ENCODE results near the gene TSPAN2.

The TSPAN2 gene

DNA sequence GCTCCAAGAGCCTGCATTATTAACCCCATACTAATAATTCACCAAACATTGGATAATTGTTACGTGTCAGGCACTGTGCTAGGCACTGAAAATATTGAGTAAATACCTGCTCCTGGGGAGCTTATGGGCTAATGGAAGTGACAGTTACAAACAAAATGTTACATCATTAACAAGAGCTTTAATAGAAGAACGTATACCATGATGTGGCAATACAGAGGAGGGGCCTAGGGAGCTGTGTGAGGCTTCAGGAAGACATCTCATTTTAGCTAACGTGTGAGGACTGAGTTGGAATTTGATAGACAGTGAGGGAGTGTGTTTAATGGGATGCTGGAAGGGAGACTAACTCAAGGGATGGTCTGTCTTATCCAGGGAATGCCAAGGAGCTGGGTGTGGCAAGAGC lies 16.5 kb upstream of the TSPAN2 start:
- H3K4me1 Mint-ChIP-seq (ENCODE audit: low read depth in 2 of 2), result peaks cover 10 to 11% of the 10 kb centered on the region in 2 donors
- ATAC-seq (replicated peaks), result no peak
- DNase-seq, result no peak
- H3K4me3 Mint-ChIP-seq, result no peak overlapping the region
- H3K27me3 Mint-ChIP-seq, result no peaks in the 10 kb centered on the region
- peaks cover 2% of the 10 kb centered on the region for H3K36me3 Mint-ChIP-seq (ENCODE audit: insufficient read depth)
- peak overlapping the region in 1 of 2 donors; percentile 5 for H3K27ac Mint-ChIP-seq
- no peaks in the 10 kb centered on the region for H3K9me3 Mint-ChIP-seq

DNA sequence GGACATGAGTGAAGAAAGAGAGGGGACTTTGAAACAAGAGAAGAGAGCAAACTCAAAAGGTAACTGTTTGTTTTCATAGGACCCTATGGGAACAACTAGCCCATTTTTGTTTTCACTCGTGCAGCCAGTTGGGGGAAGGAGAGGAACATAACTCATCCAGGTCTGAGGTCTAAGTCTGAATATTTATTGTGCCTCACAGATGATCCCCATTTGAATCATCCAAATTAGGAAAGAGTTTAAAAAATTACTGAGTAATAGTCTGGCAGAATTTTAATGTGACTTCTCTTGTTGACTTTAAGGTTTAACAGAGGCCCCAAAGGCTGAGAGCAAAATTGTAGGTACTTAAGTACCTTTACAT lies 10.4 kb upstream of the TSPAN2 start:
- Mint-ChIP-seq H3K4me3 (peak overlapping the region; percentile 81 to 90), H3K4me1 (ENCODE audit: low read depth in 2 of 2) (peaks cover 32 to 57% of the 10 kb centered on the region in 2 donors), H3K27me3 (no peaks in the 10 kb centered on the region), H3K27ac (peak overlapping the region; percentile 98 to 100), H3K9me3 (no peaks in the 10 kb centered on the region), H3K36me3 (ENCODE audit: insufficient read depth) (peaks cover 19% of the 10 kb centered on the region)
- ATAC-seq (replicated peaks) (no peak), DNase-seq (no peak)

GRCh38 chr1:115098979-115099692 lies 9.8 kb upstream of the TSPAN2 start:
- H3K4me1 Mint-ChIP-seq (ENCODE audit: low read depth in 2 of 2), result peaks cover 32 to 57% of the 10 kb centered on the region in 2 donors
- peak overlapping the region; percentile 81 to 90 for H3K4me3 Mint-ChIP-seq
- DNase-seq, result peak; percentile 74 to 76 (median 75)
- H3K27ac Mint-ChIP-seq, result peak overlapping the region; percentile 98 to 100
- H3K36me3 Mint-ChIP-seq (ENCODE audit: insufficient read depth), result peaks cover 19% of the 10 kb centered on the region
- H3K9me3 Mint-ChIP-seq, result no peaks in the 10 kb centered on the region
- no peaks in the 10 kb centered on the region for H3K27me3 Mint-ChIP-seq
- peak; percentile 92 for ATAC-seq (replicated peaks)

DNA sequence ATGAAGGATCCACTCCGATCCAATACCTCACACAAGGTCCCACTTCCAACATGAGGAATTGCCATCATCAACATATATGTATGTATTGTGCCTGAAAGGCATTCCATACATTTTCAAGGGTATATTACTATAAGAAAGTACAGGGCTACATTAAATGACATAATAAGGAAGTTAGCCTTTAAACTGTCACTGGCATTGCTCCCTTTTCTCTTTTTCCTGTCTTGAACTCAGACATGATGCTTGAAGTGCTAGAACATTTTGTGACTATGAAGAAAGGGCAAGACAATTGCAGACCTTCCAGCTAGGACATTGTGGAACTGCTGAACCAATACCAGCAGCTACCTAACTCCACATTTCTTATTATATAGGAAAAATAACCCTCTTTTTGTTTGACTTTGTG lies 2.9 kb upstream of the TSPAN2 start:
- H3K27me3 Mint-ChIP-seq, result no peaks in the 10 kb centered on the region
- H3K4me1 Mint-ChIP-seq (ENCODE audit: low read depth in 2 of 2), result peaks cover 35 to 42% of the 10 kb centered on the region in 2 donors
- peaks cover 4% of the 10 kb centered on the region for H3K36me3 Mint-ChIP-seq (ENCODE audit: insufficient read depth)
- no peak for ATAC-seq (replicated peaks)
- H3K27ac Mint-ChIP-seq, result no peak overlapping the region
- H3K4me3 Mint-ChIP-seq, result no peak overlapping the region
- H3K9me3 Mint-ChIP-seq, result no peaks in the 10 kb centered on the region
- DNase-seq, result no peak

DNA sequence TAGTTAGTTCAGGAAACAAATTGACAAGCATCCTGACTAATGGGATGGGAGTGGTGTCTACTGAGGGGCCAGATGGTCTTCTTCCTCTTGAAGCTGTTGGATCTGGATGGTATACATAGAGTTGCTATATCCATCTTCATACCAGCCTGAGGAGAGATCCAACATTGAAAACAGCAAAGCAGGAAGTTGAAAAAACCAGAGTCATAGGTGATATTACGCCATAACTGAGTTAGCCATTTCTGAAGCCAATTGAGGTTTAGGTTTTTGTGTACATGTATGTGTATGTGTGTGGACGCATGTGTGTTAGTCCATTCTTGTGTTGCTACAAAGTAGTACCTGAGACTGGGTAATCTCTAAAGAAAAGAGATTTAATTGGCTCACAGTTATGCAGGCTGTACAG lies 2.3 kb upstream of the TSPAN2 start:
- Mint-ChIP-seq H3K27me3 (no peaks in the 10 kb centered on the region), H3K9me3 (no peaks in the 10 kb centered on the region), H3K36me3 (ENCODE audit: insufficient read depth) (peaks cover 4% of the 10 kb centered on the region), H3K4me3 (no peak overlapping the region), H3K4me1 (ENCODE audit: low read depth in 2 of 2) (peaks cover 36% of the 10 kb centered on the region in 2 donors), H3K27ac (no peak overlapping the region)
- DNase-seq, result no peak
- ATAC-seq (replicated peaks), result no peak

GRCh38 chr1:115090956-115091355 lies 1.7 kb upstream of the TSPAN2 start:
- peak overlapping the region in 1 of 2 donors; percentile 85 for H3K4me3 Mint-ChIP-seq
- ATAC-seq (replicated peaks), result no peak
- no peaks in the 10 kb centered on the region for H3K27me3 Mint-ChIP-seq
- peaks cover 4% of the 10 kb centered on the region for H3K36me3 Mint-ChIP-seq (ENCODE audit: insufficient read depth)
- no peak for DNase-seq
- no peaks in the 10 kb centered on the region for H3K9me3 Mint-ChIP-seq
- H3K27ac Mint-ChIP-seq, result peak overlapping the region; percentile 52 to 89
- peaks cover 35 to 41% of the 10 kb centered on the region in 2 donors for H3K4me1 Mint-ChIP-seq (ENCODE audit: low read depth in 2 of 2)

GRCh38 chr1:115090540-115090939 lies 1.2 kb upstream of the TSPAN2 start:
- peak overlapping the region; percentile 85 for H3K4me3 Mint-ChIP-seq
- H3K36me3 Mint-ChIP-seq (ENCODE audit: insufficient read depth), result peaks cover 4% of the 10 kb centered on the region
- H3K27me3 Mint-ChIP-seq, result no peaks in the 10 kb centered on the region
- ATAC-seq (replicated peaks) (no peak), DNase-seq (no peak)
- peak overlapping the region; percentile 52 to 89 for H3K27ac Mint-ChIP-seq
- H3K9me3 Mint-ChIP-seq, result no peaks in the 10 kb centered on the region
- H3K4me1 Mint-ChIP-seq (ENCODE audit: low read depth in 2 of 2), result peaks cover 33 to 42% of the 10 kb centered on the region in 2 donors

DNA sequence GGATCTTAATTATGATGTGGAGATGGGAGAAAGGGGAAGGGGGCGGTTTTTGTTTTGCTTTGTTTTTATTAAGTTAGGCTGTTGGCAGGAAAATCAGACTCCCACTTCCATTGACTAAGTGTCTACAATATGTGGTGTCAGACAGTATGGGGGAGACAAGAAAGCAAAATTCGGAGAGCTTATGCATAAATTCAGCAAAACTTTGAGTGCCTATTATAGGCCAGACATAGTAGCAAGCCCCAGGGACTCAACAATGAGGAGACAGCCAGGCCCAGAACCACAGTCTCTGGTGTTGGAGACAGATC lies 835 bp upstream of the TSPAN2 start:
- Mint-ChIP-seq H3K27me3 (no peaks in the 10 kb centered on the region), H3K36me3 (ENCODE audit: insufficient read depth) (peaks cover 4% of the 10 kb centered on the region), H3K4me3 (peak overlapping the region; percentile 85), H3K9me3 (no peaks in the 10 kb centered on the region), H3K4me1 (ENCODE audit: low read depth in 2 of 2) (peaks cover 33 to 43% of the 10 kb centered on the region in 2 donors), H3K27ac (peak overlapping the region; percentile 89 to 90)
- DNase-seq (no peak), ATAC-seq (replicated peaks) (peak; percentile 8)

DNA sequence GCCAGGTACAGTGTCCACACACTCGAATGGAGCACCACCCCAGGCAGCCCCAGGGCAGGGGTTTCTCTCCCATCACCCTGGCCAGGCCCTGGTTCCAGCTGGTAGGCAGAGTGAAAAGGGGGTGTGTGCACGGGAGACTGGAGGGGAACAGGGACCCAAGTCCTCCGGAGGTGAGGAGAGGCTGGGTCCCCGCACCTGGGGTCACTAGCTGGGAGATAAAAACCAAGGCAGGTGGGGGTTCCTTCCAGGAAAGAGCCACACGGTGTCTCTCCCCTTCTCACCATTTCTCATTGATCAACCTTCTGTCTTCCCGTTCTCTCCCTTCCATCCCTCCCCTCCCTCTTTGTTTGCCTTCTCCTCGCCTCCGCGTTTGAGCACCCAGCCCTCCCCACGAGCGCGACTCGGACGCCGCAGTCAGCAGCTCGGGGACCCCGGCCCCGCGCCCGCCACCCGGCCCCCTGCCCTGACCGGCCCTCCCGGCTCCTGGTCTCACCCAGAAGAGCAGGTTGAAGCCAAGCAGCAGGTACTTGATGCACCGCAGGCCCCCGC lies 358 bp downstream of the TSPAN2 start:
- H3K27ac Mint-ChIP-seq, result peak overlapping the region; percentile 83 to 89
- peaks cover 4% of the 10 kb centered on the region for H3K36me3 Mint-ChIP-seq (ENCODE audit: insufficient read depth)

DNA sequence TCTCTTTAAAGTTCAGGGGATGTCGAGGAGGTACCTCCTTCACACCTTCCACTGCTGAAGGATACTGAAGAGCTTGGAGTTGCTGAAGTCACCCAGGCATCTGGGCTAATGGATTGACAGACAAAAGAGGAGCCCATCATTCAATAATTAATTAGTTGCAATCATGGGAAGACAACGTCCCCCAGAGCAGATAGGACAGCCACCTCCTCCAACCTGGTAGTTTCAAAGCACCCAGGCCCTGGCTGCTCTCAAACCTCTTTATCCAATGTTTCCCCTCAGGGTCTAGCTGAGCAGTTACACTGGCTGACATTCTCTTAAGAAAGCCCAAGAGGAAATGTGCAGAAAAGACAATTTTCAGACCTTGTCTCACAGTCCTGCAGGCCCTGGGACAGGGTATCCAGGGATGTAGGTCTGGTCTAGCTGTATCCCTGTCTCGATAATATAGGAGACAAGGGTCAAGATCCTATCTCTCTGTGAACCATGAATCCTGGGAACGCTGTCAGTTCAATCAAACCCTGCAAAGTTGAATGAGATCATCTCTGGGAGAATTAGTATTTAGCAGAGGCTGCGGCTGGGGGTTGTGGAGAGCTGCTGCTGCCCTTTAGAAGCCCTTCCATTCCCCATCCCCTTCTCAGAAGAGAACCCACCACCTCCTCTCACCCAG lies 1.1 kb downstream of the TSPAN2 start:
- DNase-seq (no peak), ATAC-seq (replicated peaks) (no peak)
- no peaks in the 10 kb centered on the region for H3K27me3 Mint-ChIP-seq
- peak overlapping the region; percentile 83 to 89 for H3K27ac Mint-ChIP-seq
- peak overlapping the region; percentile 85 for H3K4me3 Mint-ChIP-seq
- peaks cover 4% of the 10 kb centered on the region for H3K36me3 Mint-ChIP-seq (ENCODE audit: insufficient read depth)
- peaks cover 40 to 48% of the 10 kb centered on the region in 2 donors for H3K4me1 Mint-ChIP-seq (ENCODE audit: low read depth in 2 of 2)
- no peaks in the 10 kb centered on the region for H3K9me3 Mint-ChIP-seq

More for the DNA sequence above, 358 bp downstream of the TSPAN2 start:
- Mint-ChIP-seq H3K4me1 (ENCODE audit: low read depth in 2 of 2) (peaks cover 40 to 48% of the 10 kb centered on the region in 2 donors), H3K9me3 (no peaks in the 10 kb centered on the region), H3K27me3 (no peaks in the 10 kb centered on the region), H3K4me3 (peak overlapping the region; percentile 85)
- ATAC-seq (replicated peaks), result no peak
- no peak for DNase-seq

DNA sequence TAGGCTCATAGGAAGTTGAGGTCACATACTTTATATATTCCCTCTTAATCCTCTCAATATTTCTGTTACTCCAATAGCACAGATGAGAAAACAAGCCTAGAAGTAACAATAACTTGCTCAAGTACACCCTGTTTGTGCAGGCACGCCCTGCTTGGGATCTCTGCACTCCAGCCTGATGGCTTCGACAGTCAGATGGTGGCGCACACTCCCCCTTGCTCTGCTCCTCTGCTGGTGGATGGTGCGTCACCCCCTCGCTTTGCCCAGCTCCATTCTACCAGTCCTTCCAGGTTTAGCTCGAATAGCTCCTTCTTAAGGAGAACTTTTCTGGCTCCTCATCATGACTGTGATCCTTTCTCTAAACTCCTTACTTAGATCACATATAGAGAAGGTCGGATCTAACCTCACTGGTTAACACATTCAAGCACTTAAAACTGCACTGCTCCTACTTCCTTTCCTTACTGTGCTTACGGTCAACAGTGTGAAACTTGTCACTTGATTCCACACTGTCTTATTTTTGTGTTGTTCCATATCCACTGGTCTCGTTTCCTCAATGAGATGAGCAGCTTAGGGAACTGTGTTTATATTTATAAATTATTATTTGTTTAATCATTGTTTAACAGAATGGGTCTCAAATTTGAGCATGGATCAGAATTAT lies 3.0 kb downstream of the TSPAN2 start:
- Mint-ChIP-seq H3K9me3 (no peaks in the 10 kb centered on the region), H3K27me3 (no peaks in the 10 kb centered on the region), H3K4me1 (ENCODE audit: low read depth in 2 of 2) (peaks cover 40 to 43% of the 10 kb centered on the region in 2 donors), H3K36me3 (ENCODE audit: insufficient read depth) (peaks cover 4% of the 10 kb centered on the region), H3K4me3 (peak overlapping the region; percentile 56 to 75), H3K27ac (peak overlapping the region; percentile 50 to 90)
- ATAC-seq (replicated peaks) (peak; percentile 28), DNase-seq (no peak)

GRCh38 chr1:115084902-115085511 lies 4.3 kb downstream of the TSPAN2 start:
- Mint-ChIP-seq H3K9me3 (no peaks in the 10 kb centered on the region), H3K27me3 (no peaks in the 10 kb centered on the region), H3K36me3 (ENCODE audit: insufficient read depth) (no peaks in the 10 kb centered on the region), H3K27ac (peak overlapping the region; percentile 82 to 90), H3K4me1 (ENCODE audit: low read depth in 2 of 2) (peaks cover 33 to 36% of the 10 kb centered on the region in 2 donors), H3K4me3 (peak overlapping the region; percentile 14 to 75)
- ATAC-seq (replicated peaks) (peak; percentile 44), DNase-seq (no peak)

DNA sequence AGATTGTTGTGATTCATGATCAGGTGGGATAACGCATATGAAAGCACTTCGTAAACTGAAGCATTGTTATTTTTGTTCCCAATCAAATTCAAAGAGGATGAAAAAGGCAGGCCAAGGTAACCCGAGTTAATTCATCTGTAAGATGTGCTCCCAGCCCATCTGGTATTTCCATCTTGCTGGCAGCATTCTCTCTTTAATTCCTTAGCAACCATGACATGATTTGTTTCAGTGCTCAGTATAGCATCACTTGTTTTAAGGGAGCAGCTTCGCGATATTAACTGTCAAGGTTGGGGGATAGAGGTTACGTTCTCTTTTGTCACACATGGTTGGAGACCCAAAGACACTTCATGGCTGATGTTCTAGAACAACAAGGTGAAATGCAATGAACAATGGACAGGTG lies 6.4 kb downstream of the TSPAN2 start:
- Mint-ChIP-seq H3K4me1 (ENCODE audit: low read depth in 2 of 2) (peaks cover 19 to 21% of the 10 kb centered on the region in 2 donors), H3K36me3 (ENCODE audit: insufficient read depth) (no peaks in the 10 kb centered on the region), H3K9me3 (no peaks in the 10 kb centered on the region), H3K27ac (no peak overlapping the region), H3K27me3 (no peaks in the 10 kb centered on the region), H3K4me3 (no peak overlapping the region)
- DNase-seq (no peak), ATAC-seq (replicated peaks) (no peak)

All from effector memory CD8-positive, alpha-beta T cell (primary cell).